Stromal cell of bone marrow (primary cell): ENCODE results near the gene SDHAF4.
A peak's percentile ranks its signal among the peaks of the same experiment; 100 is the strongest.
"Not testable (repeated sequence)": the region's sequence is repeated elsewhere in the genome, so short reads cannot be mapped to it uniquely, and the experiment has no call there.

Source experiments
- DNase-seq: peaks from one replicate; pipeline ENCODE4 v3.0.0-alpha.2; 2012; ENCODE audit warnings: low read depth

Gene SDHAF4

DNA sequence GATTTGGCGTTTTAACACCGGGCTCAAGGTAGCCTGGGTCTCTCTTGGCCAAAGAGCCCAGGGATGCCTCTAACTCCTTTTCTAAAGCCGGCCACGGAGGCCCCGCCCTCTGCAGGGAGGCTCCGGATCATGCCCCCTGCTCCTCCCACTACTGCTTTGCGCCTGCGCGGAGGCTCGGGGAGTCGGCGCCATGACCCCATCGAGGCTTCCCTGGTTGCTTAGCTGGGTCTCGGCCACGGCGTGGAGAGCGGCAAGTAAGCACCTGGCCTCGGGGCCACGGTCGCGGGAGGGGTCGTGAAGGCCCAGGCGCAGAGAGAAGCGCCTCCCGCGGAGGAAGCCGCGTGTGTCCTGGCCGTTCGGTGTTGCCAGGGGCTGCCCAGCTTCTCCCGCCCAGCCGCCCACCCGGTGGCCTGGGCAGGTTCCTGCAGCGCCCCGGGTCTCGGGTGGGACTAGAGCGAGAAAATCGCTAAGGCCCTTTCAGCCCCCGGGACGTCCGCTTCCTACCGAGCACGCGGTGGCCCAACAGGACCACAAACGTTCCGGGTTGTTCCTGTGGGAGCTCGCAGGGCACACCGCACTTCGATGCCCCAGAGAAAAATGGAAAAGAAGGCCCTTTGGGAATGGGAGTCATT is at the start of gene SDHAF4:
Gene SDHAF4, plus strand, starts transcription at position 180 of the 632 bp plus-strand sequence. Its CDS starts 11 bp downstream, at position 191.
- DNase-seq = peak; percentile 82

DNA sequence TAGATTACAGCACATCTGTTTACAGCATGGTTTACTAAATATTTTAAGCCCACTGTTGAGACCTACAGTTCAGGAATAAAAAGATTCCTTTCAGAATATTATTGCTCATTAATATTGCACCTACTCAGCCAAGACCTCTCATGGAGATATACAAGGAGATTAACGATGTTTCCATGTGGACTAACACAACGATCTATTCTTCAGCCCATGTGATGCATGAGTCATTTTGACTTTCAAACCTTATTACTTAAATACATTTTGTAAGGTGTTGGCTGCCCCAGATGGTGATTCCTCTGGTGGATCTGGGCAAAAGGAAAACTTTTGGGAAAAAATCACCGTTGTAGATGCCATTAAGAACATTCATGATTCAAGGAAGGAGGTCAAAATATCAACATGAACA is 48.0 kb upstream of the SDHAF4 start:
- no peak for DNase-seq

DNA sequence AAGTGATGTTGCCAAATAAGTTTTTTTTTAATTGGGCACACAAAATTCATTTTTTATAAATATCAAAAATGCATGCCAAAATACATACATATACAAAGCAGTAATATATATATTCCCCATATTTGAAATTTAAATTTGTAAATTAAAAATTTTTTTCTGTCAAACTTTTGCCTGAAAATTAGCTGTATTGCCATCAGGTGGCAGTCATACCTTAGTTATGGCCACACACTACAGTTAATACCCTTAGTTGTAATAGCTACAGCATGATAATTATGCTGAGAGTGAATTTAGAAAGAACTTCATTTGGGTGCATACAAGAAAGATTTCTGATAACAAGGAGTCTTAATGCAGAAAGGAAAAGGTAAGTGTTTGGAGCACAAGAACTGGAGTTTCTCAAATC is 46.2 kb upstream of the SDHAF4 start:
- DNase-seq = no peak

DNA sequence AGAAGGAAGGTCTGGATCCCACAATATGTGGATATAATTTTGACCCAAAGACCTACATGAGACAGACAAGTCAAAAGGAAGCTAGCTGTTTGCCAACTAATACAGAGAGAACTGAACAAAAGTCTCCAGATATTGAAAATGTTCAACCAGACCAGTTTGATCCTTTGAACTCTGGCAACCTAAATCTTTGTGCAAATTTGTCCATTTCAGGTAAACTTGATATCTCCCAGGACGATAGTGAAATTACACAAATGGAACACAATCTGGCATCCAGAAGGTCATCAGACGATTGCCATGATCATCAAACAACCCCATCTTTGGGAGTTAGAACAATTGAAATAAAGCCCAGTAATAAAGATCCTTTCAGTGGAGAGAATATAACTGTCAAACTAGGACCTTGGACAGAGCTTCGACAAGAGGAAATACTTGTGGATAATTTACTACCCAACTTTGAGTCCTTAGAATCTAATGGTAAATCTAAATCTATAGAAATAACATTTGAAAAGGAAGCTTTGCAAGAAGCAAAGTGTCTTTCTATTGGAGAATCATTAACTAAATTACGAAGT is 41.9 kb upstream of the SDHAF4 start:
- no peak for DNase-seq

DNA sequence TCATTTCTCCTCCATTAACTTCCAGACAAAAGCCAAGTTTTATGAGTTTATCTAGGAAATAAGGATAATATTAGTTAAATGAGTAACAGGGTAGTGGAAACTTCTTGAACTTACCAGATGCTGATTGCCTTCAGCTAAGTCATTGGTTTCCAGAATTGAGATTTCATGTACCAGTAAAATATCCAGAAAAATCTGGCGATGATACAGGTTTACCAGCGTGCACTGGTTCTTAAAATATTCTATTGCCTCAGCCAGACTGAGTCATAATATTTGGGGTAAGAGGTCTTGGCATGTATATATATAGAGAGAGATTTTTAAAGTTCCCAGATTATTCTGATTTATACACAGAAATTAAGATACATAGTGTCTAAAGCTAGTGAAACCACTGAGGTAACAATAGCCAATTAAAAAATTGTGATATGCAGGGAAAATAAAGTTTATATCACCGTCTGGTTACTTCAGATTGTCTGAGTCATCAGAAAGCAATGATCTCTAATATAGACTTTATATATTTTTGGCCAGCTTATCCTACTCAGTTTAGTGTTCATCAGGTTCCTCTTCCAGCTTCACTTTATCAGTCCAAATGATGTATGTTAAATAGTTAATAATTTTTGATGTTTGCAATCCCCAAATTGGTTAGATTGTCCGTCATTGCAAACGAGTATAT is 39.5 kb upstream of the SDHAF4 start:
- peak; percentile 17 for DNase-seq

DNA sequence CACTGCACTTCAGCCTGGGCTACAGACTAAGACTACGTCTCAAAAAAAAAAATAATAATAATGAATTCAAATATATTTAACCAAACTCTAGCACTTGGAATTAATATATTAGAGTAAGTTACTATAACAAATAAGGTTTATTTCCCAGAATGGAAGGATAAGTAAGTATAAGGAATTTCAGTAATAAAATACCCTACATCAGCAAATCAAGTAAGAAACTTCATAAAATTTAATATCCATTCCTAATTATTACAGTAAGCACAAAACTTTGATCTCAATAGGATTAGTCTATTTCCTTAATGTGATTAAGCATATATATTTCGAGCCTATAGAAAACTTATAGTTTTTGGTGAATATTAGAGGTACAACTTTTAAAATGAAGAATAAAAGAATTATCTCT is 36.7 kb upstream of the SDHAF4 start:
- DNase-seq = no peak

DNA sequence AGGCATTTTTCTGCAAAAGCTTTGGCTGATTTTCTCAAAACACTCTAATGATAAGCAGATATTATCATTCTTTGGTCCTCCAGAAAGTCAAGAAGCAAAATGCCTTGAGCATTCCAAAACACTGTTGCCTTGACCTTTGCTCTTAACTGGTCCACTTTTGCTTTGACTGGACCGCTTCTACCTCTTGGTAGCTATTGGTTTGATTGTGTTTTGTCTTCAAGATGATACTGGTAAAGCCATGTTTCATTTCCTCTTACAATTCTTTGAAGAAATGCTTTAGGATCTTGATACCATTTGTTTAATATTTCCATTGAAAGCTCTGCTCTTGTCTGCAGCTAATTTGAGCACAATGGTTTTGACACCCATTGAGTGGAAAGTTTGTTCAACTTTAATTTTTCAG is 35.6 kb upstream of the SDHAF4 start:
- no peak for DNase-seq

DNA sequence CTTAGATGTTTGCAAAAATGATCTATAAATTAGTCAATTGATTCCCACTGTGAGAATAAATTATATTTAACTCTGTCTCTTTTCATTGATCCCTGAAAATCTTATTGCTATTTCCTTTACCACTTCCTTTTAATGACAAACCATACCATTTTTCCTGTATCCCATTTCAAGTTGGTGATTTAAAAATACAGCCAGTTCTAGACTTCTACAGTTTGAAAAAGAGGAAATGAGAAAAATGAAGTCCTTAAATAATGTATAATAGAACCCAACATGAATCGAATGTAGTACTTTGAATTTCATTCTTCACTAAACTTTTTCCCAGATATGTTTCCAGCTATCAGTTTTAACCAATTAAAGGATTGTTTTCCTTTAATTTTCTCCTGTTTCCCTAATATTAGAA is 29.5 kb upstream of the SDHAF4 start:
- DNase-seq = no peak

DNA sequence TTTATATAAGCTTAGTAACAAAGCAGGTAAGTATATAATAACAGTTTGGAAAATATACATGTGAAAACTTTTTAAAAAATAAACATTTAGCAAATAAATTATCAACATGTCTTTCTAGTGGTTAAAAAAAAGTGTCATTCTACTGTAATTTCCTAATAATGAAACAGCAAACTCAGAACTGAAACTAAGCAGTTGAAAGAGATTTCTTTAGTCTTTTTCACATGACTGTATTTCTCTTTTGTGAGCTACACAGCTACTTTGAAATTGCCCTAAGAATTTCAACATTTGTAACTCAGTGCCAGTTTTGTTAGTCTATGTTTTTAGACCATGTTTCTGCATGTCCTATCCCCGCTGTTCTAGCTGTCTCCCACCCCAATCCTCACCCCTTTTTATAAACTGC is 28.4 kb upstream of the SDHAF4 start:
- no peak for DNase-seq

DNA sequence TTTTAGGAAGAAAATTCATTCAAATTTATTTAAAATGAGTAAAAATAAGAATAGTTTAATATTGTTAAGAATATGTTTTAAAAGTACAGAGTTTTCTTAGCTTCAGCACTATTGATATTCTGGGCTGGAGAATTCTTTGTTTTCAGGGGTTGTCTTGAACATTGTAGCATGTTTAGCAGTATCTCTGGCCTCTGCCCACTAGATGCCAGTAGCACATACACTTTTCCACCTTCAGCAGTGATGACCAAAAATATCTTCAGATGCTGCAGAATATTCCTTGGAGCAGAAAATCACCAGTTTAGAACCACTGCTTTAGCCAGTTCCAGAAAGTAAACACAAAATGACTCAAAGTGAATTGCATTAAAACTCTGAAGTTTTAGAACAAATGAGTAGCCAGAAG is 19.4 kb upstream of the SDHAF4 start:
- no peak for DNase-seq

DNA sequence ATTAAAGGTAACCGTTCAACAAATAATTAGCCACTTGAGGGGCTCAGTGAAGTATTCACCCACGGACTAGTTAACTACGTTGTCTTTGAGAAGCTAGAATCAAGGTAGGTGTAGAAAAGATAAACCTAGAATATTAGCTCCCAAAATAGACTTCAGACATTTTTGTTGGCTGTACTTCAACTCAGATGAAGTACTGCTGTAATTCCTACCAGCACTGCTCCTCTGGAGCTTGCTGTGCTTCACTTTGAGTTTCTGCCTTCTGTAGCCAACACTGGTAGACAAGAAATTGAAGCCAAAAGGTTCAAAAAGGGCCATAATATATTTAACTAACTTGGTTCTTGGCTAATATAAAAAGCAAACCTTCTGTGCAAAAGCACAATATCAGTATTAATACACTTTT is 18.8 kb upstream of the SDHAF4 start:
- DNase-seq = no peak

DNA sequence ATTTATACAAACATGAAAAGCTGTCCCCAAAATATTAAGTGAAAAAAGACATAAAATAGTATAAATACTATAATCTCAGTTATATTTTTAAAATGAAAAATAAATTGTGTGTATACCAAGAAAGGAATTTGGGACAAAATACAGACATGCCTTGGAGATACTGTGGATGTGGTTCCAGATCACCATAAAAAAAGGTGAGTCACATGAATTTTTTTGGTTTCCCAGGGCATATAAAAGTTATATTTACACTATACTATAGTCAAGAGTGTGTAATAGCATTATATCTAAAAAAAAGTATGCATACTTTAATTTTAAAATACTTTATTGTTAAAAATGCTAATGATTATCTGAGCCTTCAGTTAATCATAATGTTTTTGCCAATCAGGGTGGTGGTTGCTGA is 17.4 kb upstream of the SDHAF4 start:
- DNase-seq = no peak

DNA sequence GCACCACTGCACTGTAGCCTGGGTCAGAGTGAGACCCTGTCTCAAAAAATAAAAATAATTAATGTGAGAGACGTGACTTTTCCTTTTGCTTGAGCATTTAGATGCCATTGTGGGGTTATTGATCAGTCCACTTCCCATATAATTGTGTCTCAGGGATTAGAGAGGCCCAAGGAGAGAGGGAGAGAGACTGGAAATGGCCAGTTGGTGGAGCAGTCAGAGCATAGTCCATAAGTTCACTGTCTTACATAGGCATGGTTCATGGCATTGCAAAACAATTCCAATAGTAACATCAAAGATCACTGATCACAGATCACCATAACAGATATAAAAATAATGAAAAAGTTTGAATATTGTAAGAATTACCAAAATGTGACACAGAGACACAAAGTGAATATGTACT is 15.2 kb upstream of the SDHAF4 start:
- DNase-seq = no peak

DNA sequence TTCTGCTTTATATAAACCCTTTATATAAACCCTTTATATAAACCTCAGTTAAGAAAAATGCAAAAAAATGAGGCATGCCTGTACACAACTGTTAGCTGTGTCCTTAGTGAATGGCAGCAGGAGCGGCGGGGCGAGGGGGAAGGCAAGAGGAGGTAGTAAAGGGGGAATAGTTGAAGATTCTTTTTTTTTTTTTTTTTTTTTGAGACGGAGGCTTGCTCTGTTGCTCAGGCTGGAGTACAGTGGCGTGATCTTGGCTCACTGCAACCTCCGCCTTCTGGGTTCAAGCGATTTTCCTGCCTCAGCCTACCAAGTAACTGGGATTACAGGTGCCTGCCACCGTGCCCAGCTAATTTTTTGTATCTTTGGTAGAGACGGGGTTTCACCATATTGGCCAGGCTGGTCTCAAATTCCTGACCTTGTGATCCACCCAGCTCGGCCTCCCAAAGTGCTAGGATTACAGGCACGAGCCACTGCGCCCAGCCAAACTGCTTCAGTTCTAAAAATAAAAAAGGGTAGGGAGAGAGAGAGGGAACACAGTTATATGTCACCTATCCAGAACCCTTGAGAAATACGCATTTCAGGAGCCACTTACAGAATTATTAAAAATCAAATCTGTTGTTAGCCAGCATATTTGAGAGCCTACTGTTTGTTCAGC is 14.3 kb upstream of the SDHAF4 start:
- not testable (repeated sequence) for DNase-seq

DNA sequence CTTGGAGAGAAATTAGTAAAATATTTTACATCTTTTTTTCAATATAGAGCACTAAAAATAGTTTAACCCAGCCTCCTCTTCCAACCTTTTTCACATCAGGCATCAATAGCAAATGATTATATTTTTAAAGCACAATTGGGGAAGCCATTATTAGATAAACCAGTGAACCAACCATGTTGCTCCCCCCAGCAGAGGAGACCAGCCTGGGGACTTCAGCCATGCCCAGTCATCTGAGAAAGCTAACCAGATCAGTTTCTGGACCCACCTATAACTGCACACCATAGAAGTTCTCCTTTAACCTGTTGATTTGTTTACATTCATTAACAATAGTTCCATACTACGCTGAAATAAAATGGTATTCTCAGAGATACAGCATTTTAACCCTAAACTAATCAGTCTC is 13.8 kb upstream of the SDHAF4 start:
- no peak for DNase-seq

DNA sequence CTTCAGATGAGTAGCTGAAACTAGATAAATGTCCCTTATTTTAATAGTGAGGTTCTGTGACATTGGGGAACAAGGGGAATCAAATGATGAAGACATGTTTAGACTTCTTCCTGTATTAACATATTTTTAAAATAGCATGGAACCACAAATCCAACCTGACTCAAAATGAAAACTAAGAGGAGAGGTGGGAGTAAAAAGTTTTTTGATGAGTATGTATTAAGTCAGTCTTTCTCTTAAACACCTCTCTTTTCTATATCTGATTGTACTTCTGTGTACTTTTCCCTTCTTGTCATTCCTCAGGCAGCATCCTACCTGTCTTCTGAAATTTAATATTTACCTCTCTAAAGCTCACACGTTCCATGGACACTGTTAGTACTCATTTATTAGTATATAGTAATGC is 8.7 kb upstream of the SDHAF4 start:
- DNase-seq = no peak

DNA sequence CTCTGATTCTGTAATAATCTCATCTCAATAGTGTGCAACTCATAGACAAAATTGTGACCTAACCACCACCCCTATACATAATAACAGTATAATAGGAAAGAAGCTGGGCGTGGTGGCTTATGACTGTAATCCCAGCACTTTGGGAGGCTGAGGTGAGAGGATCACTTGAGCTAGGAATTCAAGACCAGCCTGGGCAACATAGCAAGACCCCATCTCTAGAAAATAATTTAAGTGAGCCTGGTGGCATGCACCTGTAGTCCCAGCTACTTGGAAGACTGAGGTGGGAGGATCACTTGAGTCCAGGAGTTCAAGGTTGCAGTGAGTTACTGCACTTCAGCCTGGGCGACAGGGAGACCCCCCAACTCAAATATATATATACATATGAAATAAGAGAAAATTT is 4.3 kb upstream of the SDHAF4 start:
- not testable (repeated sequence) for DNase-seq

DNA sequence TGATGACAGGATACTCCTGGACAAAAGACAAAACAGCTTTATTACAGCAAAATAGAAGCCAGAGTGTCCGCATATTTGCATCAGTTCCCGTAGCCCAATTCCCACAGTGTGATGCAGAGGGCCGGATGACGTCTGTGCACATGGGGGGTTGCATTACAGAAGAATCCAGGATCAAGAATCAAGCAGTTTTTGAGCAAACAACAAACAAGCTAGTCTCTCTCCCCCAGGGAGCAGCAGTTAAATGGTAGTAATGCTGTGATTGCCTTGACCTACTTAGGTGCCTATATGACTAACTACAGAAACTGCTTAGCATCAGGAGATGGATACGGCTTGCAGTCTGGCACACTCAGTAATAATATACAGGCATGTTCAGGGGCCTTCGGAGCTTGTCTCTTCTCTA is 3.2 kb upstream of the SDHAF4 start:
- no peak for DNase-seq

DNA sequence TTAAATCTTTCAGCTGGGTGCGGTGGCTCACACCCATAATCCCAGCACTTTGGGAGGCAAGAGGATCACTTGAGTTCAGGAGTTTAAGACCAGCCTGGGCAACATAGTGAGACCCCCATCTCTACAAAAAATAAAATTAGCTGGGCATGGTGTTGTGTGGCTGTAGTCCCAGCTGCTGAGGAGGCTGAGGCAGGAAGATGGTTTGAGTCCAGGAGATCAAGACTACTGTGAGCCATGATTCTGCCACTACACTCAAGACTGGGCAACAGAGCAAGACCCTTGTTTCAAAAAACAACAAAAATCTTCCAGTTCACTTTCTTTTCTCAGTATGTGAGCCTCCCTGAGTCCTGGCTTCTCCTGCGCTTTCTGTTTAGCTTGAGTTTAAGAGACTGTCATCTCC is 7.9 kb downstream of the SDHAF4 start:
- DNase-seq = no peak

DNA sequence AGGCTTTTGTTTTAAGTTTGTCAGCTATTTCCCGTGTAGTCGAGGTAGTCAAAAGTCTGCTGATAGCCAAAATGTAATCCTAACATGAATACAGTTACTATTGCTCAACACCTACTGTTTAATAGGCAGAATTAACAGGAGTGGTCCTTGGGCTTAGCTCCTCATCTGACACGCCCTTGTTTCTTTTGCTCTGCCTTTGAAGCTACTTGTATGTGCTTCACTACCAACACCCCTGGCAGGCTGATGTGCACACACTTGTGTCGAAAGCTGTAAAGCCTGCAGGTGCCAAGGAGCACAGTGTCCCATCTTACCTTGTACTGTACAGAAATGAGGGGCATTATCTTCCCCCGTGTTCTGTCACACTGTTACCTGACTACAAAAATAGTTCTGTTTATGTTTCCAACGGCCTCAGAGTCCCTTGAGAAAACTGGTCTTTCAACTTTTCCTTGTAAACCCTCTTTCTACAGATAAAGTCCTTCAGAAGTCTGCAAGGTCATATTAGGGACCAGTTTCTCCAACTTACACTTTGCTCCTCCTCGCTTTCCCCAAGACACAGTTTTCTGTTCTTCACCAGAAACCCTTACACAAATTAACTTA is 9.3 kb downstream of the SDHAF4 start:
- no peak for DNase-seq

DNA sequence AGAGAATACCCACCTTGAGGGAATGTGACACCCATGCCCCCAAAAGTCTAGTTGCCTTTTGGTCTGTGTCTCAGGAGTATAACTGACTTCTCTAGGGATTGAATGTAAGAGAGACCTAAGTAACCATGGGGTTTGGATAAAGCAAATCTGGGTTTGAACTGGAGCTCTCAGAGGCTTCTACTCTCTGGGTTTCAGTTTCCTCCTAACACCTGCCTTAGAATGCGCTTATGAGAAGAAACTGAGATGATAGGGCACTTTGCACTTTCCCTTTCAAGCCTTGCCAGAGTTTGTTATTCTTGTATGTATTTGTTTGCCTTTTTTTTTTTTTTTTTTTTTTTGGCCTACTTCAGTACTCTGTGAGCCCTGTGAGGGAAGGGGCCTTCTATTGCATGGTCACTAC is 19.4 kb downstream of the SDHAF4 start:
- no peak for DNase-seq

DNA sequence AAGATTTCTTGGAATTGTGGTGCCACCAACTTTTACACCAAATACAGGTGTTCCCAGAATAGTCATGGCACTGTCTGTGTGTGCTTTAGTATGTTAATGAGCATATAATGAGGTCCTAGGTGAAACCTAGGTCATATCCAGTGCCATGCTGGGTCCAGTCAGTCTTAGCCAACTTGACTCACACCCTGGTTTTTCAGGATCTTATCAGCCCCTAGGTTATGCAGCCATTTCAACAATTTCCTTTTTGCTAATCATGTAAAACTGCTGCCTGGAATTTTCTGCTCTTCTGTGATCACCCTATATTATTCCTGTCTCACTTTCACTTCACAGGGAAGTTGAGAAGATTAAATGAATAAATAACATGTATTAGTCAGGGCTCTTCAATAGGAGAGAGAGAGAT is 23.7 kb downstream of the SDHAF4 start:
- DNase-seq = no peak
